SK-N-SH (cell line): ENCODE data around the gene SCN4A.

ENCODE experiments used
- CTCF ChIP-seq: fragments of 200-600 bp; sonication (generic); IDR thresholded peaks from 2 replicates; pipeline ENCODE4 v1.6.1; 2017; ENCODE audit warnings: antibody characterized with exemption, mild to moderate bottlenecking, moderate library complexity
- EZH2phosphoT487 ChIP-seq: fragments of 200-600 bp; sonication (generic); IDR thresholded peaks from 2 replicates; pipeline ENCODE4 v1.6.1; 2017; ENCODE audit warnings: low read depth, mixed run types, mild to moderate bottlenecking, antibody characterized with exemption, moderate library complexity, borderline replicate concordance
- TAF1 ChIP-seq: IDR thresholded peaks from 2 replicates; pipeline ENCODE4 v1.6.1; 2012; ENCODE audit warnings: low read depth, mild to moderate bottlenecking, low read length, moderate library complexity, borderline replicate concordance

GRCh38 chr17:63941751-63942150 is 31.0 kb downstream of the SCN4A start:
- no peak for TF ChIP-seq EZH2phosphoT487
- no peak for TF ChIP-seq CTCF
- no peak for TF ChIP-seq TAF1
